Measurements from ENCODE around the gene UGT3A1. TPM values are rescaled to one million over a fixed set of nuclear protein-coding genes. Genes with fewer than 3 reads are reported as not detected.
"Not testable (repeated sequence)": the region's sequence is repeated elsewhere in the genome, so short reads cannot be mapped to it uniquely, and the experiment has no call there.

UGT3A1 gene
- total RNA-seq, 1 experiment from 2014 or later: not detected

DNA sequence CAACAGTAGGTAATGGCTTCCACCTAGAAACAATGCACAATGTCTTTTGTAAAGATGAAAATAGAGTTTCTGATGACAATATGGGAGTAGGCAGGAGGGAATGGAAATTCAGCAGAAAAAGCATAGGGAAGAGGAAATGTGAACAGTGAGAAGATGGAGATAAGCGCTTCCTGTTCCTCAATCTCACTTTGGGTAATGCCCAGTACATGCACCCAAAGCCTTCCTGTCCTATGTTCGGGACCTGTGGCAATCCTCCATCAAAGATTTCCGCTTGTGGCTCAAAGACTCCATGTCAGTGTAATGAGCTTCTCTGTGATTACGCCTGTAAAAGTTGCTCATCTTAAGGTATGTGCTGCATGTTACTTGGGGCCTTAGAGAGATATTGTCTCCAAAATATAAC, 2.7 kb downstream of the UGT3A1 start:
- no peak for DNase-seq (ENCODE audit: low read depth)

DNA sequence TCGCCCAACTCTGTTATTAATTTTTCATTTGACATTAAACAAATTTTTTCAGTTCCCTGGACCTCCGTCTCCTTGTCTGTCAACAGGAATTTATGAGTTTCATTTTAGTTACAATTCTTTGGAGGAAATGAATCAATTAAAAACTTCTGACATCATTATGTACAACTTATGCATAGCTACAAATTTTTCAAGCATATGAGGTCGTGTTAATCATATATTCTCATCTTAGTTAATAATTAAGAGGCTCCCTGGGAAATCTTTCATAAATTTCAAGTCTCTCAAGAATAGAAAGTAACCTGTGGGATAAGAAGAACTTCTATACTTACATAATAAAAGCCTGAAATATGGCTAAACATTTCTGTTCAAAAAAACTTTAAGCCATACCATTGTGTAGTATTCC, 3.4 kb downstream of the UGT3A1 start:
- no peak for DNase-seq (ENCODE audit: low read depth)

DNA sequence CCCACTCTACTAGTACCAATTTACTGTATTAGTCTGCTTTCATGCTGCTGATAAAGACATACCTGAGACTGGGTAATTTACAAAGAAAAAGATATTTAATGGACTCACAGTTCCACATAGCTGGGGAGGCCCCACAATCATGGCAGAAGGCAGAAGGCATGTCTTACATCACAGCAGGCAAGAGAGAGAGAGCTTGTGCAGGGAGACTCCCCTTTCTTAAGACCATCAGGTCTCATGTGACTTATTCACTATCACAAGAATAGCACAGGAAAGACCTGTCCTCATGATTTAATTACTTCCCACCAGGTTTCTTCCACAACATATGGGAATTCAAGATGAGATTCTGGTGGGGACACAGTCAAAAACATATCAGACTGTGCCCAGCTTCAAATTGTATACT, 11.5 kb downstream of the UGT3A1 start:
- DNase-seq (ENCODE audit: low read depth): no peak

DNA sequence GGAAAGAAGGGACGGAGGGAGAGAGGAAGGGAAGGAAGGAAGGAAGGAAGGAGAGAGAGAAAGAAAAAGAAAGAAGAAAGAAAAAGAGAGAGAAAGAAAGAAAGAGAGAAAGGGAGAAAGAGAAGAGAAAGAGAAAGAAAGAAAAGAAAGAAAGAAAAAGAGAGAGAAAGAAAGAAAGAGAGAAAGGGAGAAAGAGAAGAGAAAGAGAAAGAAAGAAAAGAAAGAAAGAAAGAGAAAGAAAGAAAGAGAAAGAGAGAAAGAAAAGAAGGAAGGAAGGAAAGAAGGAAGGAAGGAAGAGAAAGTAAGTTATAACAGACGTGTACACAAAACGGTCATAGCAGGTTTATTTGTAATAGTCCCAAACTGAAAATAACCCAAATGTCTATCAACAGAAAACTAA, 14.3 kb downstream of the UGT3A1 start:
- not testable (repeated sequence) for DNase-seq (ENCODE audit: low read depth)

DNA sequence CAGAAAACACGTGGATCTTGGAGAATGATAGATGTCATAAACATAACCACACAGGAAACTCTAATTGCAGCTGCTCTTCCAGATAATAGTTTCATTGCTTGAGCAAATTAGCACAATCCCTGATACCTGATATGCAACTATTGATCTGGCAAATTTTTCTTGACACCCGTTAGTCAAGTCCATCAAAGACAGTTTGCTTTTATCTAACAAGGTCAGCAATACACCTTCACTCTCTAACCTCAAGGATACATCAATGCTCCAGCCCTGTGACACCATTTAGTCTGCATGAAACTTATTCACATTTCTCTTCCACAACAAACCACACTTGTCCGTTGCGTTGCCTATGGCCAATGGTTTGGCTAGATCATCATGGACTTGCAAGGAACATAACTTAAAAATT, 16.6 kb downstream of the UGT3A1 start:
- no peak for DNase-seq (ENCODE audit: low read depth)

DNA sequence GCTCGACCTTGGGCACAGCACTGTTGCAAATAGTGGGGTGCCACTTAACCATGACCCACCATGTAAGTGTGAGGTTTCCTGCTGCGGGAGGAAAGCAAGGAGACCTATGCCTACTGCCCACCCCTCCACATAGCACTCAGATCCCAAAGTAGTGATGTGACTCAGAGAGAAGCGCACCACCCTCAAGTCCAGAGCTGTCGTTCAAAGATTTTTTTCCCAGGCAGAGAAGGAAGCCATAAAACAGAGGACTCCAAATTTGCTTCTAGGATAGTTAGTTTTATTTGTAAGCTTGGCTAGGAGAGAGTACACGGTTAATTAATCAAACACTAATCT, 19.3 kb downstream of the UGT3A1 start:
- no peak for DNase-seq (ENCODE audit: low read depth)

DNA sequence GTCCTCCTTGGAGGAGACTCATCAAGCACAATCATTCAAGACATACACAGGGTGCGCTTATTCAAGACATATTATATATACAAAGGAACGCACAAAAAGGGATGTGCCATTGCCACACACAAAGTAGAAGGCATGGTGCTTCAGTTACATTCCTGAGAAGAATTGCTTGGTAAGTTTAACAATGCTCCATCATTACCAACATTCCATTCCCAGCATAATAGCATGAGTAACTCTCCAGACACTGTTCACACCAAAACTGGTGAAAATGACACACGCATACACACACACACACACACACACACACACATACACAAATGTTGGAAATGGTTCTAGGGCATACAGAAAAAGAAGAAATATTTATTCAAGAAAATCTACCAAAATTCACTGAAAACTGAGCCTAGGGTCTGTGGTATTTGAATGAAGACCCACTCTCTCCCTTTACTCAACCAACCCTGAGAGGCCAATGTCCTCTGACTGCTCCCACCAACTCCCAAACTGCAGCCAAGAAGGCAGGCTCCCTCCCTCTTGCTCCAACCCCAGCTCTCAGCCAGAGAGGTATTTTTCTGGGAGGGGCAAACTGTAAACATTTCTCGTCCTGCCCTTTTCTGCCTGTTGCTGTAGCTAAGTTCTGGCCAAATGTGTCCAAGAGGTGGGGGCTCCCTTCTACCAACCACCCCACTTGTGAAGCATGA, 19.9 kb downstream of the UGT3A1 start:
- DNase-seq (ENCODE audit: low read depth): peak; percentile 12

DNA sequence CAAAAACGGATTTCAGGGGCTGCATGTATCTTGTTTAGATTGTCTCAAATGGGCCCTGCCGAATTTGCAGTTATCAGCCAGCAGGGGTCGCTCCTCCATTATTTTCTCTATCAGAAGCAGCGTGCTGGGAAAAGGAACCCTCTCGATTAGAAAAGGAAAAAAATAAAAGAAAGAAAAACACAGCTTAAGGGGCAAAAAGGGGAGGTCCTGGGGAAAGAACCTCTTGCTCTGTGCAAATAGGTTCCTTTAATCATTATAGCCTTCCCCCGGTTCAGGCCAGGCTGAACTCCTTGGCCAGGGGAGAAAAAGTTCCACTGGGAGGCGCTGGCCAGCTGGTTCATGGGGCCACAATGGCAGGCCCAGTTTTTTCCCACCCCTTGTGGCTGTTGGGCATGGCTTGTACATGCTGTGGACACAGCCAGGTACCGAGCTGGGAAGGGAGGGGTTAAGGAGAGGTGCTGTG, 27.8 kb downstream of the UGT3A1 start:
- DNase-seq (ENCODE audit: low read depth): peak; percentile 10

DNA sequence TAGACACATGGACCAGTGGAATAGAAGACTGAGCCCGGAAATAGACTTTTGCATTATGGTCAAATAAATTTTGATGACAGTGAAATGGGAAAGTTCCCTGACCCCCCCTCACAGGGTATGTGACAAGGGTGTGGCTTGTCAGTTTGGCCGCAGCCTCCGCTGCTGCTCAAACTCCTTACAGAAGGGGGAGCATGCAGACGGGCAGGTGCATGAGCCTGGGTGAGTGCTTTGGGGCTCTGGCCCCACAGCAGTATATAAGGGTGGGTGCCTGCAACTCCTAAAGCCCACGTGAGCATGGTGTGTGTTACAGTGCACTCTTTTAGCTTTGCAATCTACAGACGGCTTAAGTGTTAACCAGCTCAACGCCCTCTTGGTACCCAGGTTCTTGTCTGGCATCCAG, 30.9 kb downstream of the UGT3A1 start:
- no peak for DNase-seq (ENCODE audit: low read depth)

DNA sequence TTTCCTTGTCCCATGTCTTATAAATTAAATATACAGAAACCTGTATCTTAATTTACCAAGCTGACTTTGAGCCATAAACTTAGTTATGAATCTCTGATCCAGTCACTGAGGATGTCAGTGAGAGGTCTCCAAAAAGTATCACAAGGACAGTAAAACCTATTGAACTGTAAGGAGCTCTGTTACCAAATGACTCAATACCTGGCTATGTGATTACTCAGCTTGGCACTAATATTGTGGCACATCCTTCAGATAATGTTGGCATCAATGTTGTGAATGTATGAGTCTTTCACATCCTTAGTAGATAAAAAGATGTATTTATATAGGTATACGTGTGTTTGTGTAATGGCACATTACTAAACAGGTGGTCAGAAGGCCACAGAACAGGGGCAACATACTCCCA, 34.8 kb downstream of the UGT3A1 start:
- peak; percentile 71 for DNase-seq (ENCODE audit: low read depth)

DNA sequence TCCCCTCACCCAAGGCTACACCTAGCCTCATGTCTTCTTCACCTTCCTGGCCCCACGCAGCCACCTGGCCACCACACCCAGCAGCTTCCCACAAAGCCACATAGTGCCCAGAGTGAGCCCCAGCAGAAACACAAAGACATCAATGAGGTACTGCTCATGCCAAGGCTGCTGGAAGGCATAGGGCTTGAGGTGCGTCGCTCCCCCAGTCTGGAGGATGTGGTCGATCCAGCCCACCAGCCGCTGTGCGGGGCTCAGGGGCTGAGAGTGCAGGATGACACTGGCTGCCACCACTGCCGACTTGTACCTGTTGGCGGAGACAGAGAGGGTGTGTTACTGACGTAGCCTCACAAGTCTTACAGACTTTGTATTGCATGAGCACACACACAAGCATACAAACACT, 37.0 kb downstream of the UGT3A1 start:
- no peak for DNase-seq (ENCODE audit: low read depth)

DNA sequence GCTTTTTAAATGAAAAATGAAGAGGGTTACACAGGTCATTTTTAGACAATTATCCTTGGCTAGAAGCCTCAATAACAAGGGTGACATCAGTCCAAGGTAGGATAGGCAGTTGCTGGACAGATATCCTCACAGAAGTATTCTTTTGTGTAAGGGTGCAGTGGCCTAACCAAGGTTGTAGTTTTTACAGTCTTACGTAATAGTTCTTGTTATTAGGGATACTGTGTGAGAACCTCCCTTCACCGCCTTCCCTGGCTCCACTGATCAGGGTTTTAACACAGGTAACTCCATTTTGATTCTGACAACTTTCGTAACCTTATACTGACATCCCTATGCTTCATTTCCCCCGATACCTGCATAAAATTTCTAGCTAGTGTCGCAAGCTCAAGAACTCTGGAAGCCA, 44.1 kb downstream of the UGT3A1 start:
- no peak for DNase-seq (ENCODE audit: low read depth)

DNA sequence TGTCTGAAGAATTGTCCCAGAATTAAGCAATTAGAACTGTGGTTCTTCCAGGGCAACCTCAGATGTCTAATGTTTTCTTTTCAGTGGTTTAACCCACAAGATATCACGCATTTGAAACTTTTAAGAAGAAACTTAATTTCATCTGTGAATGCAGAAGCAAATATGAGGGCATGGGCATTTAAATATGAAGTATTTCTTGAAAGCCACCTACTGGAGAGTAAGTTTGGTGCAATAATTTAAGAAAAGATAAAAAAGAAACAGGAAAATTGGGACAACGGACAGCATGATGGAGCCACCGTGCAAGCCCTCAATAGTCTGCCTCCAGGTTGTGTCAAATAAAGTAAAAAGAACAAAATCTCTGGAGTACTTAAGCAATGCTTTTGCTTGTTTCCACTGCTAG, 51.6 kb downstream of the UGT3A1 start:
- no peak for DNase-seq (ENCODE audit: low read depth)

DNA sequence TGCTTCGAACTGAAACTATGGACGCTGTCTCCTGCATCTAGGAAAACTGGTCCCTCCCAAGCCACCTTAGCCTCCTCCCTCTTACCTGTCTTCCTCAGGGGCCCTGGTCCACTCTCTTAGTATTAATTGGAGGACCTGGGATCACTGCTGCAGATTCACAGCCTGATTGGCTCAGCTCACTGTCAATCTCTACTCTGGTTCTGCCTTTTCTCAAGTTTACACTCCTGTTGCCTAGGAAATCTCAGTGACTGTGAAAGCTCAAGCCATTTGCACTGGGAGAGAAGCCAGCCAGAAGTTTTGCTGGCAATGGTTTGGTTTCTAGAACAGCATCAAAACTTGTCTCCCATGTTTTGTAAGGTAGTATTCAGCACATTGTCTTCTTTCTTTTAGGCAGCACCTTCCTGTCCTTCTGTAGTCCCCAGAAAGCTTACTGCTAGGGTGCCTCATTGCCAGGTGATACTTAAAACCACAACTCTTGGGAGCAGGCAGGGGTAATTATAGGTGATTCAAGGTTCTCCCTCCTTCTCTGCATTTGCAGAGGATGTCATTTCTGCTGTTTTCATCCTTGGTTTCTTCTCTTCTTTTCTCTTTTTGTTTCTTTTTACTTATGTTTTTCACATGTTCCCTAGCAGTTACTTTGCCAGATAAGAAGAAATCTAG, 52.5 kb downstream of the UGT3A1 start, which contains the start of gene CAPSL:
TSS of gene CAPSL (minus strand) at position 55 of the 660 bp plus-strand sequence. CDS start 17,502 bp downstream, outside the sequence.
- peak; percentile 69 for DNase-seq (ENCODE audit: low read depth)

DNA sequence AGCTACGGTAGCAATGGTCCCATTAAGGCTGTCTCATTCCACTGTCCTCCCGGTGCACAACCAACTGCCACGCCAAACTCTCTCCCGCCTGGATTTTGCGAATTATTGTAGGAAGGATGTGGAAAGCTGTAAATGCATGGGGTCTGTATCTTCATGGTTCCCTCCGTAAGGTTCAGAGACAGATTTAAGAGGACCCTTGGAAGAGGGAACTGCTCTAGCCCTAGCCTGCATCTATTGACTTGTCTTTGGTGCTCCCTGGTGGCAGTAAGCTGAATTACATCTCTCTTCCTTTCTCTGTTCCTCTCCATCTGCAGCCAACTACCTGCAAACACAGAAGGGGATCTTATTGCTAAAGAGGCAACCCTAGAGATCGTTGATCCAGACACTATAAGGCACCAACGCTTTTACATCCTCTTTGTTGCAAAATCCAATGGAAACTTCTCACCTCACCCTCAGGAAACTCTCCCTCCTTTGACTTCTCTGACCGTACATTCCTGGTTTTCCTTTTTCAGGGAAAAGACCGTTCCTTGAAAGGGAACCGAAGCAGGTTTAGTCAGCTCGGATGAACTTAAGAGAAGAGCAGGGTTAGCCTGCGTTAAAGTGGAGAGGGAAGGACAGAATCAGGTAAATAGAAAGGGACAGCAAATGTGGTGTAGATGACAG, 64.7 kb downstream of the UGT3A1 start:
- peak; percentile 69 for DNase-seq (ENCODE audit: low read depth)

DNA sequence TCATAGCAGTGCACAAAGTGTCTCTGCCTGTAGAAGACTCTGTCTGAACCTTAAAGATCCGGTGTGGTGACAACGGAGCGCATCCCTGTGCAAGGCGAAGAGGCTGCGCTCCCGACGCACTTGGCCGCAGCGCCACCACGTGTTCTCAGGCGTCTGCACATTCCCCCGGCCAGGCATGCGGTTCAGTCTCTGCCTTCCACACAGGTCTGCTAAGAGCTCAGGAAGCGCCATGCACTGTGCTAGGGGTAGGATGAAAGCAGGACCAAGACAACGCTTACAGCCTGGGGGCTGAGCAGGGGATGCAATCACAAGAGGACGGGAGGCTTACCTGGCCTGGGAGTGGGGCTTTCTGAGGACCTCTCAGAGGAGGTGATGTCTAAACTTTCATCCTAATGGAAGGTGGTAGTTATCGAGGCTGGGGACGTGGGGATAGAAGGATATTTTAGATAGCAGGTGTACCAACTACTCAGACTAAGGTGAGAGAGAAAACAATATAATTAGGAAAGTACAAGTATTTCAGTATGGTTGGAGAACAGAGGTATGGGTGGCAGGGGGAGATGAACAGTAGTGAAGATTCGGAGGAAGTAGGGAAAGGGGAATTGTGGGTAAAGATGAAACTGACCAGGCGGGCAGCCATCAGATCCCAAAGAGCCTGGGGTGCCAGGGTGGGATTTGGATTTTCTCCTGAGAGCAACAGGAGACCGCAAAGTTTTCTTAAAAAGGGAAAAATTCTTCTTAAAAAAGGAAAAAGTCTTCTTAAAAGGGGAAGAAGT, 66.1 kb downstream of the UGT3A1 start:
- peak; percentile 78 for DNase-seq (ENCODE audit: low read depth)

DNA sequence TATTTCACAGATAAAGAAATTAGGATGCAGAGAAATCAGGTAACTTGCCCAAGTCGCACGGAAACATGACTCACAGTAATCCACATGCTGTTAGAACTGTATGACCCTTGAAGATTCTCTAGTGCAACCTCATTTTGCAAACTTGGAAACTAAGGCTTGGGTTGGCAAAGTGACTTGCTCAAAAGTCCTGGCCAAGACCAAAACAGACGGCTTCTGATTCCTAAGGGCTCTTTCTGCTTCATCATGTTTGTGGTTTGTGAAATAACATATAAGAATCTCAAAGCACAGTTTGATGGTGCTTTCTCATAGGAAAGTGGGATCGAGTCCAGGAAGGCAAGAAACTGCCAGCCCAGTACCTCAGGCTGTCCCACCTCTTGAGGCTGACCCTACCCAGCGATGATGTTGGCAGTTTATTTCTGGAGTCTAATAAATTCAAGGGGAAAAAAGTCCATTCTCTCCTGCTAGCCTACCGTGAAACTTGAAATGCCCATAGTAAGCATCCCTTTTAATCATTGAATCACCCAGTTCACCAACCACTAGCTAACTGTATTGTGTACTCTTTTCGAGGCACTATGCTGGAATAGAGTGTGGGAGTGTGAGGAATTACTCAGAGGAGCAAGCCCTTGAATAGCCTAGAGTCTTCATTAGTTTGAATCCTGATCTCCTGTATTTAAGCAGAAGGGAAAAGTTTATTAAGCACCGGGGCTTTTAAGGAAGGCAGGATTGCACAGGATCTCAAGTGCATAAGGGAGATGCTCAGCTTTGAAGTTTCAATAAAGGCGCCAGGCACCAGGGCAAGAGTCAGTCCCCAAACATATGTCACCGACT, 66.9 kb downstream of the UGT3A1 start:
- DNase-seq (ENCODE audit: low read depth): peak; percentile 91

DNA sequence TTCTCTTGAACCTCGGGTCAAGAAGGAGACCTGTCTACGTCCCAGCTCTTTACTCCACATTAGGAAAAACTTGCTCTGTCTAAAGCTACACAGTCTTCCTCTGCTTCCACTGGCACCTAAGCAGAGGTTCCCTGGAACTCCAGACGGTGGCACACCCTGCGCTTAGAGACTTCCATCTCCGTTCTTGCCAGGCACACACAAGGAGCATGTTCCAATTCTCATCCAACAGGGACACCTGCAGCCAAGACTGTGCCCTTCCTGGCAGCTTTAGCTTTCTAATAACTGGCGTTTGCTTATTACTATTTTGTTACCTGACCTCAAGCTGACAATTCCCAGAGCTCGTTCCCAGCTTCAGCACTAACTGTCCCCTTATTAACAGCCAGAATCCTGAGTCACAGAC, 68.7 kb downstream of the UGT3A1 start:
- DNase-seq (ENCODE audit: low read depth): peak; percentile 26

DNA sequence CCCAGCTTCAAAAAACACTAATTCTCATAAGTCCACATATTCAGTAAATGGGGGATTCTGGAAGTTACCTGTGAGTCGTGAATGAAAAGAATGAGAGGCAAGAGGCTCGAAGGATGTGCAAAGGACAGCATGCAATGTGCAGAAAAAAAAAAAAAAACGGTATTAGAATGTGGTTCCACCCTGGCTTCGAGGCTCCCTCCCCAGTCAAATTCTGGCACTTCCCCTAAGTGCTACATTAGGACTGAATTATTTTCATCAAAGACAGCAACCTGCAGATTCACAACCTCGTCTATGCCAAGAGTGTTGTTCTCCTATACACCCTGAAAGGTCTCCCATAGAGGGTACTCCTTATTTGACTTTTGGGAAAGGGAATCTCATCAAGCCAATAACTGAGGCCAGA, 69.3 kb downstream of the UGT3A1 start:
- DNase-seq (ENCODE audit: low read depth): no peak

DNA sequence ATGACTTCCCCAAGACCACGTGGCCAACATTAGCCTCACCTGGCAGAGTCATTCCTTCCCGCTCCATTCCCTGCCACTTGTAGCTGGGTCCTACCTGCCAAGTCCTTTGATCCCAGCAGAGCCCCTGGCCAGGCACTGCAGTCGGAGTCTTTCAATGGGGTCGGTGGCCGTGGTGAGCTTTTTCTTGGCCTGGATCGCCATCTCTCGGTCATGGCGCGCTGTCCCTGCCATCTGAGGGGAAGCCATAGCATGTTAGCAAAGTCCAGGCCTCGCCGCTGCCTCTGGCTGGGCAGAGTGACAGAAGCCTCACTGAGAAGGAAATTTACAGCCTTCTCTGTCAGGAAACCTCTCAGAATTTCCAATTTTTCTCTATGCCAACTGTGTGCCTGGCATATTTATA, 70.3 kb downstream of the UGT3A1 start:
- no peak for DNase-seq (ENCODE audit: low read depth)

DNA sequence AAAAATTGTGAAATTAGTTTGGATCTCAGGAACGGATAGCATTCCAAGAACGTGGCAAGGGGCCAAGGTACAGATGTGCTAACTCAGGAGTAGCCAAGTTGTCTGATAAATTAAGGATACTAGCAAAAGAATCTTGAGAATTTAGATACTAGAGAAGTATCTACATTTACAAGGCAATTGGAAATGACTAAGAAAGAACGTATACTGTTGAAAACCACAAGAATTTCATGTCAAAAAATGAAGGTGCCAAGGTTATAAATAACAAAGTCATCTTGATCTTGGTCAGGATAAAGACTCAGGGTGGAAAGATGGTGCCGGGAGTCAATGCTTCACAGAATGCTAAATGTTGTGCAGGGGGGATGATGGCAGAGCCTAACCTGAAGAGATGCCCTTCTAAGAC, 72.0 kb downstream of the UGT3A1 start:
- DNase-seq (ENCODE audit: low read depth): peak; percentile 89

All from M059J (cell line).